H9 (cell line): ENCODE data around the gene FIGNL2. TPM values are rescaled to one million over a fixed set of nuclear protein-coding genes. Genes with fewer than 3 reads are reported as not detected.

Experiments used
- DNase-seq: peaks from one replicate; pipeline ENCODE4 v3.0.0-alpha.2; 2017
- H2AFZ ChIP-seq: one replicate; pipeline ENCODE4 v1.6.1; 2013; ENCODE audit warnings: mild to moderate bottlenecking, low read length, control low read depth, moderate library complexity
- H2AK5ac ChIP-seq: 2 replicates; pipeline ENCODE4 v1.6.1; 2013; ENCODE audit warnings: low read length, control low read depth, mixed read lengths; ENCODE audit not compliant: insufficient read length
- H2BK120ac ChIP-seq: one replicate; pipeline ENCODE4 v1.6.1; 2013; ENCODE audit warnings: low read depth, mild to moderate bottlenecking, low read length, control low read depth, inconsistent platforms; ENCODE audit not compliant: poor library complexity, severe bottlenecking
- H2BK12ac ChIP-seq: 2 replicates; pipeline ENCODE4 v1.6.1; 2013; ENCODE audit warnings: low read length, control low read depth, mixed read lengths, low read depth; ENCODE audit not compliant: insufficient read length
- H2BK15ac ChIP-seq: 2 replicates; pipeline ENCODE4 v1.6.1; 2013; ENCODE audit warnings: low read depth, low read length, control low read depth
- H2BK20ac ChIP-seq: one replicate; pipeline ENCODE4 v1.6.1; 2013; ENCODE audit warnings: low read depth, mild to moderate bottlenecking, low read length, control low read depth, inconsistent platforms; ENCODE audit not compliant: poor library complexity, severe bottlenecking
- H2BK5ac ChIP-seq: 2 replicates; pipeline ENCODE4 v1.6.1; 2013; ENCODE audit warnings: low read length, control low read depth, mixed read lengths; ENCODE audit not compliant: insufficient read length
- H3K14ac ChIP-seq: 2 replicates; pipeline ENCODE4 v1.6.1; 2013; ENCODE audit warnings: low read length, control low read depth; ENCODE audit not compliant: insufficient read depth
- H3K18ac ChIP-seq: 2 replicates; pipeline ENCODE4 v1.6.1; 2013; ENCODE audit warnings: low read depth, mild to moderate bottlenecking, mixed read lengths, low read length, control low read depth; ENCODE audit not compliant: insufficient read length
- H3K23ac ChIP-seq: 2 replicates; pipeline ENCODE4 v1.6.1; 2013; ENCODE audit warnings: low read length, control low read depth, mixed read lengths, low read depth; ENCODE audit not compliant: insufficient read length
- H3K23me2 ChIP-seq: 2 replicates; pipeline ENCODE4 v1.6.1; 2013; ENCODE audit warnings: low read depth, mild to moderate bottlenecking, mixed read lengths, low read length, control low read depth; ENCODE audit not compliant: insufficient read length, poor library complexity, severe bottlenecking
- H3K27ac ChIP-seq: 2 replicates; pipeline ENCODE4 v1.5.1; 2013; ENCODE audit warnings: low read length, control low read depth, mixed read lengths, low read depth; ENCODE audit not compliant: insufficient read length
- H3K27me3 ChIP-seq: 2 replicates; pipeline ENCODE4 v1.6.1; 2013; ENCODE audit warnings: low read length, control low read depth, inconsistent platforms; ENCODE audit not compliant: insufficient read depth
- H3K4ac ChIP-seq: 2 replicates; pipeline ENCODE4 v1.6.1; 2013; ENCODE audit warnings: low read depth, mild to moderate bottlenecking, control low read depth, inconsistent platforms, low read length, moderate library complexity
- H3K4me1 ChIP-seq: 2 replicates; pipeline ENCODE4 v1.6.1; 2013; ENCODE audit warnings: low read length, control low read depth, inconsistent platforms; ENCODE audit not compliant: insufficient read depth
- H3K4me2 ChIP-seq: 2 replicates; pipeline ENCODE4 v1.6.1; 2013; ENCODE audit warnings: low read length, control low read depth, mixed read lengths; ENCODE audit not compliant: insufficient read length, insufficient read depth
- H3K56ac ChIP-seq: 2 replicates; pipeline ENCODE4 v1.6.1; 2013; ENCODE audit warnings: low read depth, mild to moderate bottlenecking, mixed read lengths, low read length, control low read depth; ENCODE audit not compliant: insufficient read length
- H3K79me1 ChIP-seq: 2 replicates; pipeline ENCODE4 v1.6.1; 2013; ENCODE audit warnings: low read depth, mild to moderate bottlenecking, moderate library complexity, low read length, control low read depth, inconsistent platforms; ENCODE audit not compliant: insufficient read depth, poor library complexity, severe bottlenecking
- H3K79me2 ChIP-seq: 2 replicates; pipeline ENCODE4 v1.6.1; 2013; ENCODE audit warnings: low read length, control low read depth, inconsistent platforms; ENCODE audit not compliant: insufficient read depth
- H3K9ac ChIP-seq: 2 replicates; pipeline ENCODE4 v1.6.1; 2013; ENCODE audit warnings: low read length, control low read depth, mixed read lengths; ENCODE audit not compliant: insufficient read length; ENCODE audit errors: extremely low read depth
- H3K9me3 ChIP-seq: one replicate; pipeline ENCODE4 v1.6.1; 2013; ENCODE audit warnings: low read depth, low read length, inconsistent platforms; ENCODE audit not compliant: control insufficient read depth
- H3T11ph ChIP-seq: one replicate; pipeline ENCODE4 v1.6.1; 2013; ENCODE audit warnings: mild to moderate bottlenecking, low read length, control low read depth, inconsistent platforms
- H4K20me1 ChIP-seq: one replicate; pipeline ENCODE4 v1.6.1; 2013; ENCODE audit not compliant: control insufficient read depth, insufficient read length, insufficient read depth
- H4K5ac ChIP-seq: 2 replicates; pipeline ENCODE4 v1.6.1; 2013; ENCODE audit warnings: low read depth, mild to moderate bottlenecking, mixed read lengths, low read length, control low read depth; ENCODE audit not compliant: insufficient read length
- H4K8ac ChIP-seq: replicated peaks from 2 replicates; pipeline ENCODE4 v1.6.1; 2013; ENCODE audit warnings: low read length, control low read depth, mixed read lengths, low read depth; ENCODE audit not compliant: insufficient read length
- H4K91ac ChIP-seq: 2 replicates; pipeline ENCODE4 v1.6.1; 2013; ENCODE audit warnings: low read depth, mild to moderate bottlenecking, moderate library complexity, mixed read lengths, low read length, control low read depth; ENCODE audit not compliant: insufficient read length
- H3K27ac Mint-ChIP-seq, 3 experiments: 2 replicates in 2 of 3; 3 replicates in 1 of 3; pipeline ENCODE4 v1.8.0; 2020 to 2021; ENCODE audit warnings: mixed read lengths in 3 of 3, mild to moderate bottlenecking in 1 of 3, moderate library complexity in 1 of 3
- H3K27me3 Mint-ChIP-seq: 2 replicates; pipeline ENCODE4 v1.8.0; 2021; ENCODE audit warnings: low read depth, mild to moderate bottlenecking, moderate library complexity, mixed read lengths
- H3K36me3 Mint-ChIP-seq, 3 experiments: 2 replicates in 2 of 3; 3 replicates in 1 of 3; pipeline ENCODE4 v1.8.0; 2020 to 2021; ENCODE audit warnings: low read depth in 3 of 3, mixed read lengths in 3 of 3; ENCODE audit not compliant: insufficient read depth in 1 of 3
- H3K4me1 Mint-ChIP-seq, 2 experiments: 2 replicates each; pipeline ENCODE4 v1.8.0; 2020; ENCODE audit warnings: mixed read lengths in 2 of 2
- H3K4me3 Mint-ChIP-seq, 2 experiments: 2 replicates in 1 of 2; 3 replicates in 1 of 2; pipeline ENCODE4 v1.8.0; 2020 to 2021; ENCODE audit warnings: mild to moderate bottlenecking in 2 of 2, mixed read lengths in 2 of 2, moderate library complexity in 1 of 2
- H3K9me3 Mint-ChIP-seq, 2 experiments: 2 replicates in 1 of 2; 3 replicates in 1 of 2; pipeline ENCODE4 v1.8.0; 2020; ENCODE audit warnings: mild to moderate bottlenecking in 2 of 2, mixed read lengths in 2 of 2, moderate library complexity in 1 of 2
- WGBS: extraction: QIAGEN DNeasy Blood & Tissue Kit; methylation state at CpG from one replicate; pipeline ENCODE4 v1.1.7; 2013; ENCODE audit warnings: missing lambda C conversion rate, low lambda C conversion rate, mixed read lengths; ENCODE audit not compliant: insufficient read length; ENCODE audit errors: extremely low coverage; 5-methylcytosine and 5-hydroxymethylcytosine counted together
- total RNA-seq: library from RNA; stranded (reverse); gene quantifications from 2 replicates; pipeline ENCODE4 v1.2.1, GENCODE V29; 2021
- TF ChIP-seq, protein P1 (sequence below): fragments of 200-600 bp; sonication (generic); conservative IDR thresholded peaks from 3 replicates; pipeline ENCODE4 v1.8.0; 2021; ENCODE audit warnings: antibody characterized with exemption, mild to moderate bottlenecking

The FIGNL2 gene
- total RNA-seq, 1 experiment from 2014 or later: 19.7 TPM

DNA sequence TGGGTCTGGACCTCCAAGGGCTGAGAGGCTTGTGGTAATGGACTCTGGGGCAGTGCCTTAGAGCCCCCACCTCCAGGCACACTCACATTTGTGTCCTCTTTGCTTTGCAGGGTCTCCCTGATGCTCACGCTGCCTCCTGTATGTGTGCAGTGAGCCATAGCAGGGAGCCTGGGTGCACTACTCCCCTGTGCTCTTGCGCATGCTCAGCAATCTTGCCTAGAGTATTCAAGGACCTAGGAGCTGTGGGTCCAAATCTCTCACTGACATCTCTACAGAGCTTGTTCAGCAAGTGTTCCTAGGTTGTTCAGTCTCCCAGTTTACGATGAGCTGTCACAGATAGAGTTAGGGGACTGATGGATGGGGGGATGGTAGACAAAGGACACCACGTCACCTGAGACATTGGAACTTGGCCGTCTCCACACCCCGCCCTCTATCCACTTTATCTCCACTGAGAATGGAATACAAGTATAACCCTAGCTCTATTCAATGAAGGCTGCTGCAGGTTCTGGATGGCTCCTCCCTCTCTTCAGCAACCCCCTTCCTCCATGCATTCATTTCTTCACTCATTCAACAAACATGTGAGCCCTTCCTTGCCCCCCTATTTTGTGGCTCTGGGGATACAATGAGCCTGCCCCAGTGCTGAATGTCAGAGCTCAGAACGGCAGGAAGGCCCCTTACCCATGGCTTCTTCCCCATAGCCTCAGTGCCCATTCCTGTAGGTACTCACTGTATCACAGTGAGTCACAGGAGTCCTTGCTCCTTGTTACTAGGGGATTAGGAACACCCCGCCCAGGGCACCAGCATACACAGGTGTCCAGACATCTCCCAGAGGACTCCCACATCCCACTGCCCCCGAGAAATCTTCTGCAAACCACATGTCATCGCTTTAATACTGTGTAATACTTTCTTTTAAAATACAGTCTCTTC, 31.2 kb downstream of the FIGNL2 start:
- H4K8ac ChIP-seq: no peak overlapping the region
- no peaks in the 10 kb centered on the region for H3K79me1 ChIP-seq
- no peak overlapping the region for H3K4me2 ChIP-seq
- H3K79me2 ChIP-seq: no peaks in the 10 kb centered on the region
- H3K4me1 ChIP-seq: no peaks in the 10 kb centered on the region
- no peak overlapping the region for H2BK15ac ChIP-seq
- no peak overlapping the region for H2BK20ac ChIP-seq
- H2AFZ ChIP-seq: no peak overlapping the region
- Mint-ChIP-seq H3K27me3 (peaks cover 60% of the 10 kb centered on the region), H3K27ac (no peak overlapping the region), H3K4me1 (peaks cover 29 to 51% of the 10 kb centered on the region in 2 experiments), H3K4me3 (no peak overlapping the region), H3K9me3 (no peaks in the 10 kb centered on the region), H3K36me3 (peaks cover 0 to 2% (median 0%) of the 10 kb centered on the region in 3 experiments; a peak in 2 of 7 replicates)
- H3K18ac ChIP-seq: no peak overlapping the region
- H3T11ph ChIP-seq: no peak overlapping the region
- H3K4ac ChIP-seq: no peak overlapping the region
- H2BK5ac ChIP-seq: no peak overlapping the region
- H4K91ac ChIP-seq: no peak overlapping the region
- no peak overlapping the region for H4K5ac ChIP-seq
- H3K9ac ChIP-seq: no peak overlapping the region
- TF ChIP-seq, protein P1, sequence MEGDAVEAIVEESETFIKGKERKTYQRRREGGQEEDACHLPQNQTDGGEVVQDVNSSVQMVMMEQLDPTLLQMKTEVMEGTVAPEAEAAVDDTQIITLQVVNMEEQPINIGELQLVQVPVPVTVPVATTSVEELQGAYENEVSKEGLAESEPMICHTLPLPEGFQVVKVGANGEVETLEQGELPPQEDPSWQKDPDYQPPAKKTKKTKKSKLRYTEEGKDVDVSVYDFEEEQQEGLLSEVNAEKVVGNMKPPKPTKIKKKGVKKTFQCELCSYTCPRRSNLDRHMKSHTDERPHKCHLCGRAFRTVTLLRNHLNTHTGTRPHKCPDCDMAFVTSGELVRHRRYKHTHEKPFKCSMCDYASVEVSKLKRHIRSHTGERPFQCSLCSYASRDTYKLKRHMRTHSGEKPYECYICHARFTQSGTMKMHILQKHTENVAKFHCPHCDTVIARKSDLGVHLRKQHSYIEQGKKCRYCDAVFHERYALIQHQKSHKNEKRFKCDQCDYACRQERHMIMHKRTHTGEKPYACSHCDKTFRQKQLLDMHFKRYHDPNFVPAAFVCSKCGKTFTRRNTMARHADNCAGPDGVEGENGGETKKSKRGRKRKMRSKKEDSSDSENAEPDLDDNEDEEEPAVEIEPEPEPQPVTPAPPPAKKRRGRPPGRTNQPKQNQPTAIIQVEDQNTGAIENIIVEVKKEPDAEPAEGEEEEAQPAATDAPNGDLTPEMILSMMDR: no peak
- H3K23me2 ChIP-seq: peaks cover 11% of the 10 kb centered on the region
- no peak for DNase-seq
- H3K9me3 ChIP-seq: no peaks in the 10 kb centered on the region
- H2AK5ac ChIP-seq: no peak overlapping the region
- no peaks in the 10 kb centered on the region for H4K20me1 ChIP-seq
- no peak overlapping the region for H3K14ac ChIP-seq
- no peak overlapping the region for H3K56ac ChIP-seq
- H3K27ac ChIP-seq: no peak overlapping the region
- WGBS: no CpG with 5 or more reads among the region's 10 CpGs
- no peak overlapping the region for H2BK12ac ChIP-seq
- peaks cover 4% of the 10 kb centered on the region; the same call in 1 of the 2 replicates for H3K27me3 ChIP-seq
- H2BK120ac ChIP-seq: no peak overlapping the region
- no peak overlapping the region for H3K23ac ChIP-seq
